ENCODE data around the gene EIF4G3. TPM values are rescaled to one million over a fixed set of nuclear protein-coding genes. Genes with fewer than 3 reads are reported as not detected.
A peak's percentile ranks its signal among the peaks of the same experiment; 100 is the strongest.

EIF4G3 gene
- polyA plus RNA-seq, 1 of the 3 experiments (the other 2 are of a cell fraction), result 32.0 TPM

DNA sequence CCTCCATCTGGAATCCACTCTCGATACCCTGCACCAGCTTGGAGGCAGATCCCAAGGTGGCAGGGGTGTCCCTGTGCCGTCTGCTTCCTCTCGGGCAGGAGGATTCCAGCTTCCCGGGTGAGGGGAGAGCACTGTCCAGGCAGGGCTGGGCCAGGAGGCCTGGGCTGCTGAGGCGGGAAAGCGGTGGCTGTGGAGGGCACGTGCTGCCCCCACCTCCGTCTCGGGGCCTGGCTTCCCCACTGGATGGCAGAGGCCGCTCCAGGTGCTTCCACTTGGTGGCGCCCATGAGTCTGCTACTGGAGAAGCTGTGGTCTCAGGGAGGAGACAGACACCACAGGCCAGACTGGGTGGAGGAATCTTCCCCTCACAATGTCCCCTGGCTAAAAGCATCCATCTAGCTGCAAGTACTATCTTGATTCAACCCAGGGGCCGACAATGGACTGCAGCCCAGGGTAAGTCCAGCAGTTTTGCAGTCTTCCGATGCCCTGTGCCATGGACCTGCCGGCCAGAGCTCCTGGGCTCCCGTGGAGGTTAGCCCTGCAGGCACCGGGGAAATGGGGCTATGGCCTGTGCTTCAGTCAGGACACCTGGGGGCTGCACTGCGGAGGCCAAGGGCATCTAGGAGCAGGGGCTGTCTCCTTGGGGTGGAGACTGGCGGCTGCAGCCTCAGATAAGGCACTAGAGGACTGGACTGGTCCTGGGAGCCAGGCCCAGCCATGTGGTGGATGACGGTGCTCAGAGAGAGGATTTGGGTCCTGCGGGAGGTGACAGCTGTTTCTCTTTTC, 41.3 kb upstream of the EIF4G3 start:
- no peaks in the 10 kb centered on the region for H3K79me2 ChIP-seq (ENCODE audit: insufficient read depth)
- no peaks in the 10 kb centered on the region for H3K27me3 ChIP-seq (ENCODE audit: insufficient read depth)
- DNase-seq, result peak; percentile 77
- POLR2A ChIA-PET, result no interaction called here
- no peak overlapping the region; a peak in 1 of 4 replicates for H3K4me3 ChIP-seq (ENCODE audit: low read depth in 2 of 2, low read length in 1 of 2)
- no peaks in the 10 kb centered on the region for H4K20me1 ChIP-seq (ENCODE audit: insufficient read depth)
- TF ChIP-seq RFX5 (IDR thresholded peaks at IDR 0.05; ENCODE audit: low read length) (no peak), MEF2A (IDR thresholded peaks at IDR 0.05; ENCODE audit: borderline replicate concordance, low read depth) (no peak), FOXM1 (IDR thresholded peaks at IDR 0.05; ENCODE audit: low read depth) (no peak), MXI1 (IDR thresholded peaks at IDR 0.05; ENCODE audit: low read depth, low read length) (no peak), SMC3 (IDR thresholded peaks at IDR 0.05; ENCODE audit: low read depth, low read length) (peak; percentile 20; the same call in 1 of the 2 replicates), NRF1 (IDR thresholded peaks at IDR 0.05; ENCODE audit: low read depth, low read length) (no peak), RAD21 (IDR thresholded peaks at IDR 0.05; ENCODE audit: low read length) (peak; percentile 32; the same call in 1 of the 2 replicates), NFIC (IDR thresholded peaks at IDR 0.05; ENCODE audit: borderline replicate concordance) (no peak), TEAD4 (IDR thresholded peaks at IDR 0.05; ENCODE audit: borderline replicate concordance, insufficient read depth) (no peak)
- TF ChIP-seq, protein P1, sequence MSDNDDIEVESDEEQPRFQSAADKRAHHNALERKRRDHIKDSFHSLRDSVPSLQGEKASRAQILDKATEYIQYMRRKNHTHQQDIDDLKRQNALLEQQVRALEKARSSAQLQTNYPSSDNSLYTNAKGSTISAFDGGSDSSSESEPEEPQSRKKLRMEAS (IDR thresholded peaks at IDR 0.05; ENCODE audit: low read depth), result no peak
- TF ChIP-seq, protein P2, sequence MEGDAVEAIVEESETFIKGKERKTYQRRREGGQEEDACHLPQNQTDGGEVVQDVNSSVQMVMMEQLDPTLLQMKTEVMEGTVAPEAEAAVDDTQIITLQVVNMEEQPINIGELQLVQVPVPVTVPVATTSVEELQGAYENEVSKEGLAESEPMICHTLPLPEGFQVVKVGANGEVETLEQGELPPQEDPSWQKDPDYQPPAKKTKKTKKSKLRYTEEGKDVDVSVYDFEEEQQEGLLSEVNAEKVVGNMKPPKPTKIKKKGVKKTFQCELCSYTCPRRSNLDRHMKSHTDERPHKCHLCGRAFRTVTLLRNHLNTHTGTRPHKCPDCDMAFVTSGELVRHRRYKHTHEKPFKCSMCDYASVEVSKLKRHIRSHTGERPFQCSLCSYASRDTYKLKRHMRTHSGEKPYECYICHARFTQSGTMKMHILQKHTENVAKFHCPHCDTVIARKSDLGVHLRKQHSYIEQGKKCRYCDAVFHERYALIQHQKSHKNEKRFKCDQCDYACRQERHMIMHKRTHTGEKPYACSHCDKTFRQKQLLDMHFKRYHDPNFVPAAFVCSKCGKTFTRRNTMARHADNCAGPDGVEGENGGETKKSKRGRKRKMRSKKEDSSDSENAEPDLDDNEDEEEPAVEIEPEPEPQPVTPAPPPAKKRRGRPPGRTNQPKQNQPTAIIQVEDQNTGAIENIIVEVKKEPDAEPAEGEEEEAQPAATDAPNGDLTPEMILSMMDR (IDR thresholded peaks at IDR 0.05), result peak; percentile 59
- TF ChIP-seq, protein P3, sequence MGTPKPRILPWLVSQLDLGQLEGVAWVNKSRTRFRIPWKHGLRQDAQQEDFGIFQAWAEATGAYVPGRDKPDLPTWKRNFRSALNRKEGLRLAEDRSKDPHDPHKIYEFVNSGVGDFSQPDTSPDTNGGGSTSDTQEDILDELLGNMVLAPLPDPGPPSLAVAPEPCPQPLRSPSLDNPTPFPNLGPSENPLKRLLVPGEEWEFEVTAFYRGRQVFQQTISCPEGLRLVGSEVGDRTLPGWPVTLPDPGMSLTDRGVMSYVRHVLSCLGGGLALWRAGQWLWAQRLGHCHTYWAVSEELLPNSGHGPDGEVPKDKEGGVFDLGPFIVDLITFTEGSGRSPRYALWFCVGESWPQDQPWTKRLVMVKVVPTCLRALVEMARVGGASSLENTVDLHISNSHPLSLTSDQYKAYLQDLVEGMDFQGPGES (IDR thresholded peaks at IDR 0.05; ENCODE audit: low read depth, low read length), result no peak
- H3K27ac ChIP-seq (ENCODE audit: low read depth in 2 of 2, low read length in 1 of 2), result no peak overlapping the region; a peak in 1 of 4 replicates
- WGBS (ENCODE audit: low lambda C conversion rate), result 96% methylated on average over 12 of the region's 20 CpGs
- peaks cover 7% of the 10 kb centered on the region for H3F3A ChIP-seq (replicated peaks; ENCODE audit: insufficient read depth)
- no peaks in the 10 kb centered on the region for H3K9me2 ChIP-seq
- CTCF ChIA-PET, result interaction anchor here (0.6 to 7.5 kb wide), 39 partner anchors 9 to 555 kb away, joined by 3 to 76 read pairs (median 4); no protein-coding TSS in a partner anchor
- H3K4me2 ChIP-seq, result no peak overlapping the region
- peaks cover 7 to 11% of the 10 kb centered on the region in 2 experiments for H3K36me3 ChIP-seq (replicated peaks in 1 of 2; ENCODE audit: control insufficient read depth in 1 of 2, insufficient read depth in 2 of 2, low read length in 1 of 2)
- H2AFZ ChIP-seq (ENCODE audit: low read depth), result no peak overlapping the region
- no peak overlapping the region for H3K9ac ChIP-seq
- H3K9me3 ChIP-seq, result no peaks in the 10 kb centered on the region
- H3K4me1 ChIP-seq (ENCODE audit: control insufficient read depth in 1 of 2, insufficient read depth in 2 of 2, low read depth in 1 of 2, low read length in 1 of 2), result peaks cover 0 to 13% of the 10 kb centered on the region in 2 experiments; a peak in 1 of 4 replicates
